Prostate gland (tissue), 2 donors: ENCODE results near the gene TSHZ2. TPM values are rescaled to one million over a fixed set of nuclear protein-coding genes. Genes with fewer than 3 reads are reported as not detected.
"Not testable (repeated sequence)": the region's sequence is repeated elsewhere in the genome, so short reads cannot be mapped to it uniquely, and the experiment has no call there.

Source experiments
- DNase-seq: peaks from one replicate; pipeline ENCODE4 v3.0.0-alpha.2; 2019; ENCODE audit warnings: low spot score
- H3K27ac ChIP-seq, 2 donors: fragments of 200-600 bp; sonication (generic); 2 replicates each; pipeline ENCODE4 v1.5.1; 2017 to 2019
- H3K27me3 ChIP-seq: fragments of 200-600 bp; sonication (generic); replicated peaks from 2 replicates; pipeline ENCODE4 v1.5.1; 2019; ENCODE audit not compliant: insufficient read depth
- H3K36me3 ChIP-seq, 2 donors: fragments of 200-600 bp; sonication (generic); 1 replicate in 1 of 2; 2 replicates in 1 of 2; pipeline versions ENCODE4 v1.5.1 to v1.8.1; 2017 to 2019
- H3K4me1 ChIP-seq: fragments of 200-600 bp; sonication (generic); replicated peaks from 2 replicates; pipeline ENCODE4 v1.5.1; 2019
- H3K4me3 ChIP-seq, 2 donors: fragments of 200-600 bp; sonication (generic); 2 replicates each; pipeline ENCODE4 v1.5.1; 2017 to 2019
- H3K9me3 ChIP-seq: fragments of 200-600 bp; sonication (generic); 2 replicates; pipeline ENCODE4 v1.5.1; 2017
- CTCF ChIP-seq, 4 experiments: fragments of 200-600 bp in 2 of 4; fragments of 450-650 bp in 2 of 4; sonication (generic) in 2 of 4; IDR thresholded peaks; 1 replicate in 3 of 4; 2 replicates in 1 of 4; pipeline ENCODE4 v1.5.1; 2016 to 2019; ENCODE audit warnings: antibody characterized with exemption in 4 of 4, mild to moderate bottlenecking in 2 of 4, moderate library complexity in 2 of 4
- POLR2A ChIP-seq: fragments of 450-650 bp; IDR thresholded peaks from one replicate; pipeline ENCODE4 v1.6.1; 2016; ENCODE audit warnings: antibody characterized with exemption, mild to moderate bottlenecking
- POLR2AphosphoS5 ChIP-seq: sonication (generic); formaldehyde crosslinking; IDR thresholded peaks from one replicate; pipeline ENCODE4 v1.6.1; 2017; ENCODE audit warnings: antibody characterized with exemption
- WGBS: methylation state at CpG from one replicate; pipeline ENCODE4 v1.1.5; 2018; 5-methylcytosine and 5-hydroxymethylcytosine counted together
- intact Hi-C: fragments of 100-400 bp; cut with DNase I; formaldehyde crosslinking; loops from one replicate; pipeline ENCODE4 v1.14.2; 2022
- small RNA-seq, 2 donors: library from RNA; depleted of rRNA; stranded (forward); fragments of <200 nt; gene quantifications; one replicate each; pipeline ENCODE3, GENCODE V24; 2016
- total RNA-seq, 2 donors: library from RNA; depleted of rRNA; stranded (reverse); fragments of >200 nt; gene quantifications; one replicate each; pipeline ENCODE4 v1.1.0, GENCODE V29; 2016

The TSHZ2 gene
- total RNA-seq, 2 donors from 2014 or later: 9.8 to 35.1 TPM

- intact Hi-C loops: no loop called here
- no peak for TF ChIP-seq CTCF (IDR thresholded peaks at IDR 0.05)
- no peak for TF ChIP-seq POLR2A
- no peak for TF ChIP-seq POLR2AphosphoS5
- H3K27me3 ChIP-seq: no peaks in the 10 kb centered on the region
- DNase-seq: no peak
- 82% methylated on average over 4 of the region's 4 CpGs for WGBS
- H3K4me1 ChIP-seq: no peaks in the 10 kb centered on the region
- no peaks in the 10 kb centered on the region for H3K9me3 ChIP-seq
- H3K4me3 ChIP-seq: no peak overlapping the region
- no peaks in the 10 kb centered on the region for H3K36me3 ChIP-seq
- H3K27ac ChIP-seq: no peak overlapping the region
Observed at GRCh38 chr20:53535878-53536277, 563.7 kb downstream of the TSHZ2 start.

GRCh38 chr20:53536382-53536781 lies 564.2 kb downstream of the TSHZ2 start:
- intact Hi-C loops, H3K36me3 ChIP-seq, H3K27ac ChIP-seq, H3K27me3 ChIP-seq, H3K4me3 ChIP-seq, H3K9me3 ChIP-seq, H3K4me1 ChIP-seq, DNase-seq: not testable (repeated sequence)
- 80% methylated on average over 3 of the region's 3 CpGs for WGBS

- TF ChIP-seq CTCF (IDR thresholded peaks at IDR 0.05) (no peak), POLR2AphosphoS5 (no peak), POLR2A (no peak)
- Histone ChIP-seq H3K4me1 (no peaks in the 10 kb centered on the region), H3K27ac (no peak overlapping the region), H3K4me3 (no peak overlapping the region), H3K9me3 (no peaks in the 10 kb centered on the region), H3K36me3 (no peaks in the 10 kb centered on the region), H3K27me3 (no peaks in the 10 kb centered on the region)
- 33% methylated on average over 4 of the region's 4 CpGs for WGBS
- no peak for DNase-seq
- intact Hi-C loops: no loop called here
Observed at GRCh38 chr20:53539516-53539915, 567.4 kb downstream of the TSHZ2 start.

Small RNA genes lying within 50 kb of the gene (small RNA-seq; reads per million reads assigned to genes)
- gene RF00019: 0 reads per million in 2 donors
